HG03457 (cell line): Measurements from ENCODE around the gene PPP1R26.
"Not testable (repeated sequence)": the region's sequence is repeated elsewhere in the genome, so short reads cannot be mapped to it uniquely, and the experiment has no call there.

Source experiments
- ATAC-seq: cut with Tn5 transposase; IDR thresholded peaks from one replicate; pipeline ENCODE4 v1.9.1; 2021; ENCODE audit warnings: moderate number of reproducible peaks; ENCODE audit not compliant: unreplicated experiment

Gene PPP1R26

GRCh38 chr9:135479469-135480052 is at the start of gene PPP1R26:
TSS of gene PPP1R26 (plus strand) at chr9:135479782. CDS start at chr9:135484511, 4,729 bp downstream.
- no peak for ATAC-seq

DNA sequence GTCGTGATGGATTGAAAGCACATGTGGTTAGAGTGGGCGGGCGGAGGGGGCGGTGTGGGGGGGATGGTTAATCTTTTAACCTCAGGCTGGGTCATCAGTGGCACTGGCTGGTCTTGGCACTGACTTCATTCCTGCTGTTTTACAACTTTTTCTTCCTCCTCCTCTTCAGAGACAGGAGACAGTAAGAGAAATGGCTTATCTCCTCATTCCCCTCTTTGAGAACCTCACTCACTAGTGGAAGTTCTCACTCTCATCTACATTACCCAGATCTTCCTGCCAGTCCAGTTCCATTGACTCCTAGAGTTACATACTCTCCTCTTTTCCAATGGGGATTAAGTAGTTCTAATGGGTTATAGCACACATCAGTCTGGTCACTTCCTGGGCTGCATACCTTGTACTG is 42.3 kb upstream of the PPP1R26 start:
- no peak for ATAC-seq

- ATAC-seq: not testable (repeated sequence)
Observed at GRCh38 chr9:135437696-135438095, 41.9 kb upstream of the PPP1R26 start.

DNA sequence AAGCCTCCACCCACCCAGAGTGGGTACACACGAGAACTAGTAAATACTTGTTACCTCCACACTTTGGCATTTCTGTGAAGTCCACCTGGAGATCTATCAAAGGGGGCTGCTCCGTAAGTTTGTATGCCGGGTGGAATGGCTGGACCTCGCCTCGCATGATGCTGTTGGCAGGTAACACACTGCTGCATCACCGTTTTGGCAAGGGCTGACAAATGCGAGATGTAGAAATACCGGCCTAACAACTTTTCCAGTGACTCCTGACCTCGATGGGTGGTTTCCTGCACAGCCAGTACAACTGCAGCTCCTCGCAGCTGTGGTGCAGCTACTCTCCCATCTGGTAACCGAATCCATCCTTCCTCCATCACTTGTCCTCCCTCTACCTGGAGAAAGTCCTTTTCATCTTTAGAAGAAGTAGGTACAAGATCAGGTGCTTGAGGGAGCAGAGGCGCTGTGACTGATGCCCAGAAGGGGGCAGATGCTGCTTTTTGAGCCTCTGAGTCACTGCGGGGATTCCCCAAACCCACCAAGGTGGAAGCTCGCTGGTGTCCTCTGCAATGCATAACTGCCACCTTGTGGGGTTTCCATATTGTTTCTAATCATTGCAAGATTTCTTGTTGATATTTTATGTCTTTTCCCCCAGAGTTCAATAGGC is 40.9 kb upstream of the PPP1R26 start:
- ATAC-seq: not testable (repeated sequence)

DNA sequence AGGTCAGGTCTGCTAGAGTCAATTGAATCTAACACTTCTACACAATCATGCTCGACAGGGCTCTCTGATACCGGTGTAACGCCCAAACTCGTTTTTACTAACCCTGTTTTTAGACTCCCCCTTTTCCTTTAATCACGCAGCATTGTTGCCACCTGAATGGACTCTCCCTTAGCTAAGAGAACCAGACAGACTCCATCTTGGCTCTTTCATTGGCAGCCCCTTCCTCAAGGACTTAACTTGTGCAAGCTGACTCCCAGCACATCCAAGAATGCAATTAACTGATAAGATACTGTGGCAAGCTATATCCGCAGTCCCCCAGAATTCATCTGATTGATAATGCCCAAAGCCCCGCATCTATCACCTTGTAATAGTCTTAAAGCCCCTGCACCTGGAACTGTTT is 40.1 kb upstream of the PPP1R26 start:
- not testable (repeated sequence) for ATAC-seq

DNA sequence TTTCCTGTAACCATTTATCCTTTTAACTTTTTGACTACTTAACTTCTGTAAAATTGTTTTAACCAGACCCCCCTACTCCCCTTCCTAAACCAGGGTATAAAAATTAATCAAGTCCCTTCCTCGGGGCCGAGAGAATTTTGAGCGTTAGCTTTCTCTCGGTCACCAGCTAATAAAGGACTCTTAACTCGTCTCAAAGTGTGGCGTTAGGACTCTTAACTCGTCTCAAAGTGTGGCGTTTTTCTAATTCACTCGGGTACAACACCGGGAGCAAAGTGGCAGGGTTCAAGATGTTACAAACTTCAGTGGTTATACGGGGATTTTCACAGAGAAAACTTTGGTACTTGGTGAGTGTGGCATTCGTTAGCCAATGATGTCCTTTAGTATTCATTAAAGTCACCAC is 39.7 kb upstream of the PPP1R26 start:
- ATAC-seq: no peak

- no peak for ATAC-seq
Observed at GRCh38 chr9:135440620-135441019, 39.0 kb upstream of the PPP1R26 start.

GRCh38 chr9:135441105-135442071 is 38.2 kb upstream of the PPP1R26 start:
- ATAC-seq: not testable (repeated sequence)

DNA sequence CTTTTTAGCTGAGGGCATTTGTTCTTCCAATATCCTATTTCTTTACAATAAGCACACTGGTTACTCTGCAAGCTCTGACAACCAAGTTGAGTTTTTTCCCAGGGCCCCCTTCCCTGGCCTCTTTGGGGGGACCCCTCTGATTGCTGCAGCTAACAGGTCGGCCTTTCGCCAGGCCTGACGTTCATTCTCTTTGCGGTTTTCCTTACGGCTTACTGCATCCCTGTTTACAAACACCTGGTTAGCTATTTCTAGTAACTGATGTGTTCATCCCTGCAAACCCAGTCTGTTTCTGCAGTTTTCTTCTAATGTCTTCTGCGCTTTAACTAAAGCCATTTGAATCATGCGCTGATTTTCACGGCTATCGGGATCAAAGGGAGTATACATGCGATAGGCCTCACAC is 37.5 kb upstream of the PPP1R26 start:
- ATAC-seq: no peak

DNA sequence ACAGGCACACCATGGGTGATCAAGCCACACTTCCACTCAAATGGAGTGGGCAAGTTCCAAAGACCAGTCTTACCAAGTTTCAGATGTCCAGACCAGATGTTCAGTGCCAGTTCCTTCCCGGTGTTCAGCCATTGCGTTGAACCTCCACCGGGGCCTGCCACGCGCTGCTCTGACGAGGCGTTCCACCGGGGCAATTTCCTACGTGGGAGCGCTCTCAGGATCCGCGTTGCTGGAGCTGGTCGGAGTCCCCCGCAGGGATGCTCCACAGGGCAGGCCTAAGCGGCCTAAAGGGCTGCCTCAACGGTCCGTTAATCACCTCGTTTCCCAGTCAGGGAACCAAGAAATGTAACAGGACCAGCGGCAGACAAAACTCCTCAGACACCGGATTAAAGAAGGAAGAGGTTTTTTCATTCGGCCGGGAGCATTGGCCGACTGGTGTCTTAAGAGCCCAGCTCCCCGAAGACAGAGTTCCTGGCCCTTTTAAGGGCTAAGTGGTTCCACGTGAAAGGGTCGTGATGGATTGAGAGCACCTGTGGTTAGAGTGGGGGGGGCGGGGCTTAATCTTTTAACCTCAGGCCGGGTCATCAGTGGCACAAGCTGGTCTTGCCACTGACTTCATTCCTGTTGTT is 35.7 kb upstream of the PPP1R26 start:
- no peak for ATAC-seq

DNA sequence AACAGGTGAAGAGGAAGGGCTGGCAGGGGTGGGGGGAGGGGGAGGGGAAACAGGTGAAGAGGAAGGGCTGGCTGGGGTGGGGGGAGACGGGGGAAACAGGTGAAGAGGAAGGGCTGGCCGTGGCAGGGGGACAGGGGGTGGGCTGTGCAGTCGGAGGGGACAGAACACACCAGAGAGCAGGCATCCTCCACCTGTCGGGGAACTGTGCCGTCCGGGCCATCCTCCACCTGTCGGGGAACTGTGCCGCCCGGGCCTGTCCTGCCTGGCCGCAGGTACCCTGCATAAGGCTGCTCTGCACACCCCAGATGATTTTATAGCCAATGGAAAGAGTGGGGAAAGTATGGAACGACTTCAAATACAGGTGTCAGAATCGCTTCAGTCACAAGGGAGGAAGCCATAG is 32.5 kb upstream of the PPP1R26 start:
- ATAC-seq: no peak

GRCh38 chr9:135448663-135449100 is 30.9 kb upstream of the PPP1R26 start:
- no peak for ATAC-seq

DNA sequence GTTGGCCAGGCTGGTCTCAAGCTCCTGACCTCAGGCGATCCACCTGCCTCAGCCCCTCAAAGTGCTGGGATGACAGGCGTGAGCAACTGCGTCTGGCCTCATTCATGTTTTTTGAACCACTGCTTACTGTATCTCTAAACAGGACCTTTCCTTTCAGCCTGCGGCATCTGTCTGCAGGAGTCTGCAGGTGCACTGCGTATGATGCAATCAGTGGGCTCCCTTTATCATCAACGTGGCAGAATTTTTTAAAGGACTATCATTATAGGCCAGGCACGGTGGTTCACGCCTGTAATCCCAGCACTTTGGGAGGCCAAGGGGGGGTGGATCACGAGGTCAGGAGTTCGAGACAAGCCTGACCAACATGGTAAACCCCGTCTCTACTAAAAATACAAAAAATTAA is 30.1 kb upstream of the PPP1R26 start:
- not testable (repeated sequence) for ATAC-seq

GRCh38 chr9:135450956-135451355 is 28.6 kb upstream of the PPP1R26 start:
- no peak for ATAC-seq

GRCh38 chr9:135451909-135452308 is 27.7 kb upstream of the PPP1R26 start:
- ATAC-seq: not testable (repeated sequence)

DNA sequence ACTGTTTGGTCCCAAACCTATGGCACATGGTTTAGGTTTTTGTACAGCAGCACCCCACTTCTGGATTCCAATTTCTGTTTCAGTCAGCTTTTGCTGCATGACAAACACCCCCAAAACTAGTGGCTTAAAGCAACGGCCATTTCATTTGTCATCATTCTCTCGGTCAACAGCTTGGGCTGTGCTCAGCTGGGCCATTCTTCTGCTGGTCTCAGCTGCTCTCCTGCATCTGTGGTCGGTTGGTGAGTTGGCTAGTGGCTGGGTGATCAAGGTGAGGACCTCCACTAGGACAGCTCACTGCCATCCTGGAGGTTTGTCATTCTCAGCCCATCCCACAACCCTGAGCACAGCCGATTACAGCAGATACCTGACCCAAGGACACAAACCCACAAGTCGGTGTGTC is 24.8 kb upstream of the PPP1R26 start:
- no peak for ATAC-seq

GRCh38 chr9:135455401-135456030 is 24.1 kb upstream of the PPP1R26 start:
- no peak for ATAC-seq

GRCh38 chr9:135456436-135457104 is 23.0 kb upstream of the PPP1R26 start:
- no peak for ATAC-seq

- ATAC-seq: not testable (repeated sequence)
Observed at GRCh38 chr9:135458478-135458877, 21.1 kb upstream of the PPP1R26 start.

GRCh38 chr9:135461936-135462335 is 17.6 kb upstream of the PPP1R26 start:
- ATAC-seq: no peak
